ENCODE data around the gene SC5D.

Gene SC5D

DNA sequence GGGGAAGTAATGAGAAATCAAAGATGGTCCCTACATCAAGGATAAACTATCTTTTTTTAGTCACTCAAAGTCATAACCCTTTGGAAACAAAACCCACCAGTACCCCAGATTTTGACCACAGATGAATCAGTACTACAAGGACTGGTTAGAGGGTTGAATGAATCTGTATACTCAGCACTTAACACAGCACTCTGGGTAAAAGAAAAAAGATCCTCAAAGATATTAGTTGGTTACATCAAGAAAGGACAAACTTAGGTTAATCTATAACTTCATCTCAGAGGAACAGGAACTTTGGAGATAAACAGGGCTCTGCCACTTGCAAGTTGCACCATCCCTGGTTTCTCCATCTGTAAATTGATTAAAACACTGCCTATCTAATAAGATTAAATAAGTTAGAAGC is 18.8 kb downstream of the SC5D start:
- no peak overlapping the region for H3K9ac ChIP-seq (ENCODE audit: insufficient read length)
- H3K36me3 ChIP-seq (ENCODE audit: insufficient read depth, low read length) = peaks cover 20% of the 10 kb centered on the region
- H3K27ac ChIP-seq = no peak overlapping the region
- TF ChIP-seq POLR2AphosphoS5 (IDR thresholded peaks at IDR 0.05; ENCODE audit: borderline replicate concordance, low read depth, low read length) = no peak
- TF ChIP-seq EZH2 (IDR thresholded peaks at IDR 0.05) = no peak
- TF ChIP-seq FOXP2 (optimal IDR thresholded peaks at IDR 0.05; ENCODE audit: control extremely low read depth, extremely low read length, insufficient read depth) = no peak
- DNase-seq (ENCODE audit: low read depth, low spot score) = no peak
- no peak overlapping the region for H3K4me3 ChIP-seq
- no peaks in the 10 kb centered on the region for H3K9me3 ChIP-seq (ENCODE audit: low read depth, low read length)

DNA sequence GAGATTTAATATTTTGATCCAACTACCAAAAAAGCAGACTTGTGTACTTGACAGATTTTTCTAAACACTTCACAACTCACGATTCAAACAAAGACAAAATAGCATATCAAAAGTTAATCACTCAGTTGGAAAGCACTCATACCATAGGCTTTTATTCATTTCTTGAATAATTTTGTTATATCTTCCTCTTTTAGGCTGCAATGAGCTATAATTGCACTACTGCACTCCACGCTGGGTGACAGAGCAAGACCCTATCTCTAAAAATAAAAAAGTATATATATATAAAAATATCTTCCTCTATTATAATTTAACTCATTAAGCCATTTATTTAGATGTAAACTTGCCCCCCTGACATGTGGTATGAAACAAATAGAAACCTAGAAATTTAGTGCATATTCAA is 19.9 kb downstream of the SC5D start:
- Histone ChIP-seq H3K36me3 (ENCODE audit: insufficient read depth, low read length) (peaks cover 9% of the 10 kb centered on the region), H3K27ac (no peak overlapping the region), H3K4me3 (no peak overlapping the region), H3K9ac (ENCODE audit: insufficient read length) (no peak overlapping the region), H3K9me3 (ENCODE audit: low read depth, low read length) (no peaks in the 10 kb centered on the region)
- TF ChIP-seq FOXP2 (optimal IDR thresholded peaks at IDR 0.05; ENCODE audit: control extremely low read depth, extremely low read length, insufficient read depth) = no peak
- no peak for DNase-seq (ENCODE audit: low read depth, low spot score)

DNA sequence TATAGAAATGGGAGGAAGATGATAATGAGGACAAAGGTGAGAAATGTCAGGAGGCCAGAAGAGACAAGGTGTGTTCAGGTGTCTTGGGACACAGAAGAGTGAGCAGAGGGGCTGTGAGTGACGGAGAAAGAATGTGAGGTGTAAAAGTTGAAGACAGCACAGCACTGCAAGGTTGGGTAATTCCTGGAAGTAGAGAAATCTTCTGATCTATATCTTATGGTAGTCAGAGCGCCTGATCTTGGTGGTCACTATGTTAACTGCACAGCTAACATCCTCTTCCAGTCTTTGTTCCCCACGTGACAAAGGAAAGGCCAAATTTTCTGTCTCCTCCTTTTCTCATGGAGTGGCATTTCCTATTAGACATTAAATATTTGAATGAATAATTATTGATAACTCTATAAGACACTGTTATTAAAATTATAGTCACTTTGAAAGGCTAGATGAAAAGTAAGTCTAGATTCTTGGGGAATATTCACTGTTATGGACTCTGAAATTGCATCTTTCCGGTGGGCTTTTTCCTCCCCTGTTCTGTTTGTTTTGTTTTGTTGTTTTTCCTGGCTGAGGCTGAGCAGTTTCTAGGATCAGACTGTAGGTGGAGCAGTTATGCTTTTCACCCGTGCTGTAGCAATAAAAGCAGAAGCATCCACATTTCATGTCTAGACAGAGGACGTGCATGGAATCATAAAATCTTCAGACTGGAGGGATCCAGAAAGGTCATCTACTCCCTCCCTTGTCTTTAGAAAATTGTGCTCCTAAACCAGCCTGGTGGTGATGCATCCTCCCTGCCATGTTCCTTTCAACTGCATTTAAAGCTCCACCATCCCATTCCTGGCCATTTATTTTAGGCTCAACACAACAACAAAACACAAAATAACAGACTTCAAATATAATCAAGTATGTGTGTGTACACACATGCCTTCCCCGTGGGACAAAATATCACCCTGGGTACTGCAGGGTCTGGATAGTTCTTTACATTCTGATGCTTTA is 26.6 kb downstream of the SC5D start:
- no peak for DNase-seq (ENCODE audit: low read depth, low spot score)
- Histone ChIP-seq H3K9ac (ENCODE audit: insufficient read length) (no peak overlapping the region), H3K9me3 (ENCODE audit: low read depth, low read length) (no peaks in the 10 kb centered on the region), H3K36me3 (ENCODE audit: insufficient read depth, low read length) (no peaks in the 10 kb centered on the region), H3K27ac (no peak overlapping the region), H3K4me3 (no peak overlapping the region)
- TF ChIP-seq POLR2AphosphoS5 (IDR thresholded peaks at IDR 0.05; ENCODE audit: borderline replicate concordance, low read depth, low read length) = no peak

DNA sequence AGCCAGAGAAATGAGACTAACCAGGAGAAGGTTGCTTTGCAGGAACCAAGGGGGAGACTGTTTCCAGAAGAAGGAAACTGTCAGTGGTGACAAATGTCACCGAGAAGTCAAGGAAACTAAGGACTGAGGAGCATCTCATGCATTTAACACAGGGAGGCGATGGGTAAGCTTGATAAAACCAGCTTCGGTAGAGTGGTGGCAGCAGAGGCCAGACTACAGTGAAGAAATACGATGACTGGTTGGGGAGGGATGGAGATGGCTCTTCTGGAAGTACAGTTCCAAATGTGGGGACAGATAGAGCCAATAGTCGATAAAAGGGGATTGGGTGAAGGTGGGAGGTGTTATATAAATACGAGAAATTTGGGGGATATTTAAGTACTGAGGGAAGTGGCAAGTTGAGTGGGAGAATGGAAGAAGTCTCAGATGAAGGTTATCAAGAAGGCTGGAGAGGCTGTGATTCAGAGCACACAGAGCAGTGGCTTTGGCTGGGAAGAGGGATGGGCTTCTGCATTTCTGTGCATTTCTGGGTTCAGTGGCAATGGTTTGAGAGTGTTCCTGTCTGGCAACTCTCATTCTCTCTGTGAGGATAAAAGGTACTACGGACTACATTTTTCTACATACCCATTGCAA is 29.2 kb downstream of the SC5D start:
- no peak for DNase-seq (ENCODE audit: low read depth, low spot score)
- TF ChIP-seq EZH2 (IDR thresholded peaks at IDR 0.05) = no peak
- TF ChIP-seq POLR2AphosphoS5 (IDR thresholded peaks at IDR 0.05; ENCODE audit: borderline replicate concordance, low read depth, low read length) = no peak
- no peak for TF ChIP-seq FOXP2 (optimal IDR thresholded peaks at IDR 0.05; ENCODE audit: control extremely low read depth, extremely low read length, insufficient read depth)
- H3K4me3 ChIP-seq = no peak overlapping the region
- H3K36me3 ChIP-seq (ENCODE audit: insufficient read depth, low read length) = no peaks in the 10 kb centered on the region
- no peaks in the 10 kb centered on the region for H3K9me3 ChIP-seq (ENCODE audit: low read depth, low read length)
- H3K27ac ChIP-seq = no peak overlapping the region
- no peak overlapping the region for H3K9ac ChIP-seq (ENCODE audit: insufficient read length)

DNA sequence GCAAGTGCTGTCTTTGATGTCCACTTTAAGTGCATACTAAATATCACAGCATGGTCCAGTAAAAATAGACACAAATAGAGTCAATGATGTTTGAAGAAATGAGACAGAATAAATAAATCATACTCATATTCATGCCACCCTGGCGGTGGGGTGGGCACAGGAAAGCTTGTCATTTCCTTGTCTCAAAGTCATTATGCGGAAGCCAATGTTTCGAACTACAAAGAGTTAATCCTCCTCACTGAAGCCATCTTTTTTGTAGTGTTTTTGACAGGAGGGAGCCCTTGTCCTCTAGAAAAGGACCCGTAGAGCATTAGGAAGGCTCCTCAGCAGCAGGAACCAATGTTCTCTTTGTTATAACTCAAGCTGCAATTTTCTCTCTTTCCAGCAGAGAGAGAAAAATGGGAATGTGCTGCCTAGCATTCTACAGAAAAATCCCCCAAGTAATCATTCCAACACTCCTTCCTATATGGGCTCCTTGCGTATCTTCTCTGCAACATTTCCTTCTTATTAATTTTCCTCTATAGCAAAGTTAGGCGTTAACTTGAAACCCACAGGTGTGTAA is 30.6 kb downstream of the SC5D start:
- H3K9me3 ChIP-seq (ENCODE audit: low read depth, low read length) = no peaks in the 10 kb centered on the region
- no peak overlapping the region for H3K27ac ChIP-seq
- H3K4me3 ChIP-seq = no peak overlapping the region
- DNase-seq (ENCODE audit: low read depth, low spot score) = no peak
- TF ChIP-seq FOXP2 (optimal IDR thresholded peaks at IDR 0.05; ENCODE audit: control extremely low read depth, extremely low read length, insufficient read depth) (no peak), EZH2 (IDR thresholded peaks at IDR 0.05) (no peak), POLR2AphosphoS5 (IDR thresholded peaks at IDR 0.05; ENCODE audit: borderline replicate concordance, low read depth, low read length) (no peak)
- no peaks in the 10 kb centered on the region for H3K36me3 ChIP-seq (ENCODE audit: insufficient read depth, low read length)
- no peak overlapping the region for H3K9ac ChIP-seq (ENCODE audit: insufficient read length)

DNA sequence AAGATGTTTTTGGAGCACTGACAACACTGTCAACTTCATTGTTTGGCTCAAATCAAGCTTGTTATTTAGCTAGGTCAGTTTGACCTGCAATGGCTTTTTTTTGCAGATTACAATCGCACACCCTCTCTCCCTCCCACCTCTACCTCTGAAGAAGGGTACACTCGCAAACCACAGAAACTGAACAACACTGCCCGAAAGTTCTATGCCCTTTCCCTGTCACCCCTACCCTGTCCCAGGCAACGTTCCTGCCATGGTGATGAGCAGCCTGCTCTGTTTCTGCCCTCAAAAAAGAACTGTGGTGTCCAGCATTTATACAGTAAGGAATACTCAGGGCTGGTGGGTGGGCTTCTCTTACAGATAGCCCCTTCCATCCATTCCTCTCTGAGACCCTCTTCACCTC is 33.7 kb downstream of the SC5D start:
- Histone ChIP-seq H3K9ac (ENCODE audit: insufficient read length) (no peak overlapping the region), H3K4me3 (no peak overlapping the region), H3K36me3 (ENCODE audit: insufficient read depth, low read length) (no peaks in the 10 kb centered on the region), H3K9me3 (ENCODE audit: low read depth, low read length) (no peaks in the 10 kb centered on the region), H3K27ac (no peak overlapping the region)
- no peak for DNase-seq (ENCODE audit: low read depth, low spot score)
- no peak for TF ChIP-seq EZH2 (IDR thresholded peaks at IDR 0.05)
- no peak for TF ChIP-seq FOXP2 (optimal IDR thresholded peaks at IDR 0.05; ENCODE audit: control extremely low read depth, extremely low read length, insufficient read depth)
- no peak for TF ChIP-seq POLR2AphosphoS5 (IDR thresholded peaks at IDR 0.05; ENCODE audit: borderline replicate concordance, low read depth, low read length)

DNA sequence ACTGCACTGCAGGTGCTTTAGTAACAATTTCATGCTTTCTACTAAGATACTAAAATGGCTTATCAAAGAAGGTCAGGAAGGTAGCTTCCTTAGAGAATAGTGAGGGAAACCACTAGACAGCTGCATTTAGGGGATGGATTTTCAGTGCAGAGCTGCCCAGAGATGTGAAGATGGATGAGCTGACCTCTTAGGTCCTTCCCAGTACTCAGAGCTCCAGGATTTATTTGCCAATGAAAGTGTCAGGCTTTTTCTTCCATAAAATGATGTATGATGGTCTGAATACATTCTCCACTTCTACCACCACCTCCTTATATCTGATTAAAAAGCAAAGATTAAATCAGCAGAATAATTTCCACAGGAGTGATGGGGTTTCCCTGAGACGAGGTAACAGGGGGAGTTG is 35.0 kb downstream of the SC5D start:
- Histone ChIP-seq H3K27ac (no peak overlapping the region), H3K36me3 (ENCODE audit: insufficient read depth, low read length) (no peaks in the 10 kb centered on the region), H3K9ac (ENCODE audit: insufficient read length) (no peak overlapping the region), H3K9me3 (ENCODE audit: low read depth, low read length) (no peaks in the 10 kb centered on the region), H3K4me3 (no peak overlapping the region)
- TF ChIP-seq FOXP2 (optimal IDR thresholded peaks at IDR 0.05; ENCODE audit: control extremely low read depth, extremely low read length, insufficient read depth) (no peak), EZH2 (IDR thresholded peaks at IDR 0.05) (no peak), POLR2AphosphoS5 (IDR thresholded peaks at IDR 0.05; ENCODE audit: borderline replicate concordance, low read depth, low read length) (no peak)
- DNase-seq (ENCODE audit: low read depth, low spot score) = no peak

DNA sequence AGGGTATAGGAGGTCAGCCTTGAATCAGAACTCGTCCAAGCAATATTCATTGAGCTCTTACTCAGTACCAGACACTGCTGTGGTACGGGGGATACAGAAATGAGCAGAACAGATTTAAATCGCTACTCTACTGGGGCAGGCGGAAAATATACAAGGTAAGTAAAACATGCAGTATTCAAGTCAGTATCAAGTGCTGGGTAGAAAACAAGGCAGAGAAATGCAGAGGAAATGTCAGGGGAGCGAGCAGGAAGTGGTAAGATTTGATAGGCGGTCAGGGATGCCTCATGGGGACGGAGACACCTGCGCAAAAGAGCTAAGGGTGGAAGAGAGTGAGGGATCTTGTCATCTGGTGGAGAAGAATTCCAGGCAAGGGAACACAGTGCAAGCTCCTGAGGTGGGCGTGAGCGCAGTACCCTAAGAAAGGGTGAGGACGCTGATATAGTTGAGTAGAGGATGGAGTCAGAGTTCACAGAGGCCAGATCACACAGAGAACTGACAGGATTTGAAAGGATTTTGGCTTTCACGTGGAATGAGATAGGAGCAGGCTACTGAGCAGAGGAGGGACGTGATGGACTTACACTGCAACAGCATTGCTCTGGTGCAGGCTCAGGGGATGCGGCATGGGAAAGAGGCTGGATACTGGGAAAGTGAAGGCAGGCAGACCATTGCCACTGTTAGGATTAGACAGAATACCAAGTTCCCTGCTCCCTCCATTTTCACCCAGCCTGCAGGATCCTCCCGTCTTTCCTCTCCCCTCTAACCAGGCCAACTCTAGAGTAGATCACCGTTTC is 35.8 kb downstream of the SC5D start:
- H3K27ac ChIP-seq = no peak overlapping the region
- TF ChIP-seq POLR2AphosphoS5 (IDR thresholded peaks at IDR 0.05; ENCODE audit: borderline replicate concordance, low read depth, low read length) (no peak), FOXP2 (optimal IDR thresholded peaks at IDR 0.05; ENCODE audit: control extremely low read depth, extremely low read length, insufficient read depth) (no peak), EZH2 (IDR thresholded peaks at IDR 0.05) (no peak)
- no peak overlapping the region for H3K4me3 ChIP-seq
- no peaks in the 10 kb centered on the region for H3K36me3 ChIP-seq (ENCODE audit: insufficient read depth, low read length)
- H3K9me3 ChIP-seq (ENCODE audit: low read depth, low read length) = no peaks in the 10 kb centered on the region
- no peak overlapping the region for H3K9ac ChIP-seq (ENCODE audit: insufficient read length)
- DNase-seq (ENCODE audit: low read depth, low spot score) = no peak
